CD4-positive, alpha-beta T cell (primary cell): Measurements from ENCODE around the gene HS6ST3. TPM values are rescaled to one million over a fixed set of nuclear protein-coding genes. Genes with fewer than 3 reads are reported as not detected.

Experiments used
- ATAC-seq: fragments of 200-7000 bp; cut with Tn5 transposase; one replicate; pipeline ENCODE4 v1.10.0; 2022; ENCODE audit warnings: mild to moderate bottlenecking; ENCODE audit not compliant: poor library complexity
- CTCF ChIA-PET: fragments of 350-600 bp; sonication (Branson Sonifier 250); formaldehyde crosslinking; loops from one replicate; lab custom pipeline; 2021; ENCODE audit warnings: antibody characterized with exemption, inconsistent platforms; lab: Charles Lee
- POLR2A ChIA-PET: fragments of 350-600 bp; sonication (Branson Sonifier 250); formaldehyde crosslinking; loops from one replicate; lab custom pipeline; 2021; ENCODE audit warnings: antibody characterized with exemption, inconsistent platforms; lab: Charles Lee
- DNase-seq, 14 experiments: peaks; one replicate each; pipeline ENCODE4 v3.0.0-alpha.2; 2013 to 2020; ENCODE audit warnings: mixed read lengths in 2 of 14
- H3K27ac ChIP-seq, 2 donors: one replicate each; pipeline versions ENCODE4 v1.5.1 to v1.7.0; 2013; ENCODE audit warnings: low read length in 2 of 2, low read depth in 1 of 2, mild to moderate bottlenecking in 1 of 2
- H3K27me3 ChIP-seq, 2 experiments: 1 replicate in 1 of 2; 2 replicates in 1 of 2; pipeline versions ENCODE4 v1.6.1 to v1.7.0; 2013; ENCODE audit warnings: low read length in 2 of 2, control low read depth in 1 of 2, mild to moderate bottlenecking in 1 of 2, moderate library complexity in 1 of 2; ENCODE audit not compliant: insufficient read depth in 2 of 2, control insufficient read depth in 1 of 2
- H3K36me3 ChIP-seq: one replicate; pipeline ENCODE4 v1.6.1; 2013; ENCODE audit warnings: low read length, control low read depth; ENCODE audit not compliant: insufficient read depth
- H3K4me1 ChIP-seq: one replicate; pipeline ENCODE4 v1.6.1; 2013; ENCODE audit warnings: low read length, control low read depth; ENCODE audit not compliant: insufficient read depth
- H3K4me3 ChIP-seq: one replicate; pipeline ENCODE4 v1.5.1; 2013; ENCODE audit warnings: mild to moderate bottlenecking, low read length, moderate library complexity
- H3K9me3 ChIP-seq, 2 experiments: 1 replicate in 1 of 2; 2 replicates in 1 of 2; pipeline versions ENCODE4 v1.6.1 to v1.7.0; 2013; ENCODE audit warnings: low read length in 2 of 2, mild to moderate bottlenecking in 2 of 2, control low read depth in 1 of 2, moderate library complexity in 1 of 2; ENCODE audit not compliant: control insufficient read depth in 1 of 2, insufficient read depth in 1 of 2
- H3K27ac Mint-ChIP-seq: one replicate; pipeline ENCODE4 v1.8.0; 2020; ENCODE audit warnings: mixed read lengths
- H3K27me3 Mint-ChIP-seq: one replicate; pipeline ENCODE4 v1.8.0; 2021; ENCODE audit warnings: mixed read lengths
- H3K36me3 Mint-ChIP-seq: one replicate; pipeline ENCODE4 v1.8.0; 2021; ENCODE audit warnings: low read depth, mixed read lengths
- H3K4me1 Mint-ChIP-seq: one replicate; pipeline ENCODE4 v1.8.0; 2021; ENCODE audit warnings: low read depth, mixed read lengths
- H3K4me3 Mint-ChIP-seq: one replicate; pipeline ENCODE4 v1.8.0; 2020; ENCODE audit warnings: mild to moderate bottlenecking, mixed read lengths
- H3K9me3 Mint-ChIP-seq: one replicate; pipeline ENCODE4 v1.8.0; 2020; ENCODE audit warnings: mixed read lengths
- CTCF ChIP-seq: fragments of 200-600 bp; IDR thresholded peaks from one replicate; pipeline ENCODE4 v1.8.0; 2022; ENCODE audit warnings: antibody characterized with exemption, mild to moderate bottlenecking
- intact Hi-C, 2 experiments: fragments of 100-400 bp; cut with DNase I in 1 of 2; cut with micrococcal nuclease in 1 of 2; formaldehyde crosslinking; loops; one replicate each; pipeline versions ENCODE4 v1.15.1 to v1.9.0; 2023 to 2025; cut with DNase I, micrococcal nuclease
- total RNA-seq, 174 experiments: library from RNA in 2 of 174; stranded (reverse) in 2 of 174; gene quantifications; one replicate each; pipeline ENCODE4 v1.2.3 and lab custom pipeline; 2021 to 2026

Gene HS6ST3
- total RNA-seq, 2 experiments from 2014 or later = not detected

GRCh38 chr13:96089139-96089538 is 768 bp upstream of the HS6ST3 start:
- Mint-ChIP-seq H3K4me3 (no peak overlapping the region), H3K27me3 (peaks cover 73% of the 10 kb centered on the region), H3K36me3 (no peaks in the 10 kb centered on the region), H3K9me3 (no peaks in the 10 kb centered on the region), H3K4me1 (peaks cover 5% of the 10 kb centered on the region), H3K27ac (no peak overlapping the region)
- POLR2A ChIA-PET = no interaction called here
- no peak overlapping the region for H3K4me3 ChIP-seq
- no peak for ATAC-seq
- DNase-seq = no peak
- H3K36me3 ChIP-seq = no peaks in the 10 kb centered on the region
- H3K4me1 ChIP-seq = no peaks in the 10 kb centered on the region
- CTCF ChIA-PET = no interaction called here
- no peak for TF ChIP-seq CTCF
- intact Hi-C loops = no loop called here
- H3K27me3 ChIP-seq = peaks cover 23 to 53% of the 10 kb centered on the region in 2 experiments
- peaks cover 0 to 4% of the 10 kb centered on the region in 2 experiments for H3K9me3 ChIP-seq
- no peak overlapping the region for H3K27ac ChIP-seq

GRCh38 chr13:96090240-96091101 is 564 bp downstream of the HS6ST3 start:
- H3K9me3 Mint-ChIP-seq = no peaks in the 10 kb centered on the region
- Histone ChIP-seq H3K9me3 (peaks cover 0 to 4% of the 10 kb centered on the region in 2 experiments), H3K4me3 (no peak overlapping the region), H3K27me3 (peaks cover 23 to 55% of the 10 kb centered on the region in 2 experiments), H3K36me3 (no peaks in the 10 kb centered on the region), H3K27ac (no peak overlapping the region), H3K4me1 (no peaks in the 10 kb centered on the region)
- ChIA-PET POLR2A (no interaction called here), CTCF (no interaction called here)
- no peak for DNase-seq
- TF ChIP-seq CTCF = no peak
- peaks cover 79% of the 10 kb centered on the region for H3K27me3 Mint-ChIP-seq
- no peak for ATAC-seq
- H3K27ac Mint-ChIP-seq = no peak overlapping the region
- H3K36me3 Mint-ChIP-seq = no peaks in the 10 kb centered on the region
- H3K4me3 Mint-ChIP-seq = no peak overlapping the region
- peaks cover 5% of the 10 kb centered on the region for H3K4me1 Mint-ChIP-seq
- intact Hi-C loops = no loop called here

- CTCF ChIA-PET = no interaction called here
- peaks cover 69% of the 10 kb centered on the region for H3K27me3 Mint-ChIP-seq
Observed at GRCh38 chr13:96091164-96092117, 1.5 kb downstream of the HS6ST3 start.

More at GRCh38 chr13:96091164-96092117, 1.5 kb downstream of the HS6ST3 start:
- POLR2A ChIA-PET = no interaction called here
- intact Hi-C loops = no loop called here
- ATAC-seq (no peak), DNase-seq (no peak)
- TF ChIP-seq CTCF = no peak
- Histone ChIP-seq H3K27me3 (peaks cover 23 to 62% of the 10 kb centered on the region in 2 experiments), H3K36me3 (no peaks in the 10 kb centered on the region), H3K9me3 (peaks cover 0 to 4% of the 10 kb centered on the region in 2 experiments), H3K4me3 (no peak overlapping the region), H3K4me1 (no peaks in the 10 kb centered on the region), H3K27ac (no peak overlapping the region)
- H3K36me3 Mint-ChIP-seq = no peaks in the 10 kb centered on the region
- H3K4me1 Mint-ChIP-seq = peaks cover 5% of the 10 kb centered on the region
- no peaks in the 10 kb centered on the region for H3K9me3 Mint-ChIP-seq
- no peak overlapping the region for H3K4me3 Mint-ChIP-seq
- no peak overlapping the region for H3K27ac Mint-ChIP-seq
